ENCODE results near the gene RTN4R. TPM values are rescaled to one million over a fixed set of nuclear protein-coding genes. Genes with fewer than 3 reads are reported as not detected.

RTN4R gene
- total and polyA plus RNA-seq, 2 donors (not counting 1 experiment from before 2014, with no cell fraction given) = 0.99 to 2.0 TPM

- H3K9me3 ChIP-seq (ENCODE audit: control insufficient read depth, insufficient read depth, low read depth, low read length) = no peaks in the 10 kb centered on the region
- no peak overlapping the region for H2AFZ ChIP-seq (ENCODE audit: low read length)
- H3K36me3 ChIP-seq (ENCODE audit: control insufficient read depth, insufficient read depth, low read length) = no peaks in the 10 kb centered on the region
- no peak overlapping the region for H3K4me2 ChIP-seq (ENCODE audit: extremely low read depth, insufficient read depth, low read length)
- no peak overlapping the region for H3K4me3 ChIP-seq (replicated peaks in 1 of 4; ENCODE audit: control extremely low read depth in 1 of 4, insufficient read depth in 1 of 4, low read depth in 3 of 4, low read length in 4 of 4)
- no peak for TF ChIP-seq EZH2 (IDR thresholded peaks at IDR 0.05; ENCODE audit: low read length, missing control alignments)
- TF ChIP-seq, protein P1, sequence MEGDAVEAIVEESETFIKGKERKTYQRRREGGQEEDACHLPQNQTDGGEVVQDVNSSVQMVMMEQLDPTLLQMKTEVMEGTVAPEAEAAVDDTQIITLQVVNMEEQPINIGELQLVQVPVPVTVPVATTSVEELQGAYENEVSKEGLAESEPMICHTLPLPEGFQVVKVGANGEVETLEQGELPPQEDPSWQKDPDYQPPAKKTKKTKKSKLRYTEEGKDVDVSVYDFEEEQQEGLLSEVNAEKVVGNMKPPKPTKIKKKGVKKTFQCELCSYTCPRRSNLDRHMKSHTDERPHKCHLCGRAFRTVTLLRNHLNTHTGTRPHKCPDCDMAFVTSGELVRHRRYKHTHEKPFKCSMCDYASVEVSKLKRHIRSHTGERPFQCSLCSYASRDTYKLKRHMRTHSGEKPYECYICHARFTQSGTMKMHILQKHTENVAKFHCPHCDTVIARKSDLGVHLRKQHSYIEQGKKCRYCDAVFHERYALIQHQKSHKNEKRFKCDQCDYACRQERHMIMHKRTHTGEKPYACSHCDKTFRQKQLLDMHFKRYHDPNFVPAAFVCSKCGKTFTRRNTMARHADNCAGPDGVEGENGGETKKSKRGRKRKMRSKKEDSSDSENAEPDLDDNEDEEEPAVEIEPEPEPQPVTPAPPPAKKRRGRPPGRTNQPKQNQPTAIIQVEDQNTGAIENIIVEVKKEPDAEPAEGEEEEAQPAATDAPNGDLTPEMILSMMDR (conservative IDR thresholded peaks at IDR 0.05 in 1 of 2, IDR thresholded peaks at IDR 0.05 in 1 of 2; ENCODE audit: low read depth in 1 of 2, low read length in 2 of 2) = no peak
- no peaks in the 10 kb centered on the region for H3K79me2 ChIP-seq (ENCODE audit: control insufficient read depth, insufficient read depth, low read length)
- no peaks in the 10 kb centered on the region for H3K4me1 ChIP-seq (ENCODE audit: control insufficient read depth, extremely low read depth, insufficient read depth, low read length)
- H3K9ac ChIP-seq (ENCODE audit: insufficient read depth, low read length) = no peak overlapping the region
- H4K20me1 ChIP-seq (ENCODE audit: control insufficient read depth, extremely low read depth, insufficient read depth, low read length) = no peaks in the 10 kb centered on the region
- no peaks in the 10 kb centered on the region for H3K27me3 ChIP-seq (ENCODE audit: control insufficient read depth, insufficient read depth, low read length)
- no peak for DNase-seq (ENCODE audit: low read depth in 2 of 2)
- H3K27ac ChIP-seq (ENCODE audit: insufficient read depth, low read length) = no peak overlapping the region
Observed at GRCh38 chr22:20261848-20262581, 6.1 kb downstream of the RTN4R start.

DNA sequence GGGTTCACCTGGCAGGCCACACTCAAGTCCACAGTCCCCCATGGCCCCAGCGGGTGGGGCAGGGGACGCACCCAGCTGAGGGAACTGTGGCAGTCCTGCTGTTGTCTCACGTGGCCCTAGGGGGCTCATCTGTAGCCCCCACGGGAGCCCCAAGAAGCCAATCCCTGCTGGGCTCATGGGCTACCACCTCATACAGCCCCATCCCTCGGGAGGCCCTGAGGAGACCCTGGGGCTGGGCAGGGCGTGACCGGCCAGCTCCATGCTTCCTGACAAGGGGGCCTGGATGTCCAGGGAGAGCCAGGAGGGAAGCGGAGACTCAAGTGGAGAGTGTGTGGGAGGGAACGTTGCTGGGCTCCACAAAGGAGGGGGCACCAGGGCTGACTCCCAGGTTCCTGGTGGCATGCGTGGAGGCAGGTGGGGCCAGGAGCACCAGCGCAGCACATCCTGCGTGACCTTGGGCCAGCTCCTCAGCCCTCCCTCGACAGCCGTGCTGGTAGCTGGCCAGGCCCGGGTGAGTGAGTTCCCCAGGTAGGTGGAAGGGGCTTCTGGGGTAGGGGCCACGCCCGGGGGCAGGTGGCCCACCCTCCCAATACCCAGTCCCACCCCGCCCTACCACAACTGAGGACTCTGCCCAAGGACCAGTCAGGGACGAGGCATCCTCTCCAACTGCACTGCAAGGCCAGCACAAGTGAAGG lies 7.9 kb downstream of the RTN4R start:
- TF ChIP-seq EZH2 (IDR thresholded peaks at IDR 0.05; ENCODE audit: low read length, missing control alignments) = no peak
- TF ChIP-seq, protein P1 (conservative IDR thresholded peaks at IDR 0.05 in 1 of 2, IDR thresholded peaks at IDR 0.05 in 1 of 2; ENCODE audit: low read depth in 1 of 2, low read length in 2 of 2) = no peak
- no peaks in the 10 kb centered on the region for H3K9me3 ChIP-seq (ENCODE audit: control insufficient read depth, insufficient read depth, low read depth, low read length)
- no peaks in the 10 kb centered on the region for H3K4me1 ChIP-seq (ENCODE audit: control insufficient read depth, extremely low read depth, insufficient read depth, low read length)
- no peak overlapping the region for H3K27ac ChIP-seq (ENCODE audit: insufficient read depth, low read length)
- H3K9ac ChIP-seq (ENCODE audit: insufficient read depth, low read length) = no peak overlapping the region
- no peaks in the 10 kb centered on the region for H4K20me1 ChIP-seq (ENCODE audit: control insufficient read depth, extremely low read depth, insufficient read depth, low read length)
- no peak for DNase-seq (ENCODE audit: low read depth in 2 of 2)
- H3K4me2 ChIP-seq (ENCODE audit: extremely low read depth, insufficient read depth, low read length) = no peak overlapping the region
- H3K36me3 ChIP-seq (ENCODE audit: control insufficient read depth, insufficient read depth, low read length) = no peaks in the 10 kb centered on the region
- no peak overlapping the region for H3K4me3 ChIP-seq (replicated peaks in 1 of 4; ENCODE audit: control extremely low read depth in 1 of 4, insufficient read depth in 1 of 4, low read depth in 3 of 4, low read length in 4 of 4)
- H3K79me2 ChIP-seq (ENCODE audit: control insufficient read depth, insufficient read depth, low read length) = no peaks in the 10 kb centered on the region
- no peaks in the 10 kb centered on the region for H3K27me3 ChIP-seq (ENCODE audit: control insufficient read depth, insufficient read depth, low read length)
- H2AFZ ChIP-seq (ENCODE audit: low read length) = no peak overlapping the region

GRCh38 chr22:20259327-20259688 lies 8.8 kb downstream of the RTN4R start:
- Histone ChIP-seq H3K9ac (ENCODE audit: insufficient read depth, low read length) (no peak overlapping the region), H4K20me1 (ENCODE audit: control insufficient read depth, extremely low read depth, insufficient read depth, low read length) (no peaks in the 10 kb centered on the region), H3K4me1 (ENCODE audit: control insufficient read depth, extremely low read depth, insufficient read depth, low read length) (no peaks in the 10 kb centered on the region), H2AFZ (ENCODE audit: low read length) (no peak overlapping the region), H3K79me2 (ENCODE audit: control insufficient read depth, insufficient read depth, low read length) (no peaks in the 10 kb centered on the region), H3K27ac (ENCODE audit: insufficient read depth, low read length) (no peak overlapping the region), H3K27me3 (ENCODE audit: control insufficient read depth, insufficient read depth, low read length) (no peaks in the 10 kb centered on the region), H3K36me3 (ENCODE audit: control insufficient read depth, insufficient read depth, low read length) (no peaks in the 10 kb centered on the region), H3K4me2 (ENCODE audit: extremely low read depth, insufficient read depth, low read length) (no peak overlapping the region), H3K9me3 (ENCODE audit: control insufficient read depth, insufficient read depth, low read depth, low read length) (no peaks in the 10 kb centered on the region), H3K4me3 (replicated peaks in 1 of 4; ENCODE audit: control extremely low read depth in 1 of 4, insufficient read depth in 1 of 4, low read depth in 3 of 4, low read length in 4 of 4) (no peak overlapping the region)
- no peak for DNase-seq (ENCODE audit: low read depth in 2 of 2)
- TF ChIP-seq EZH2 (IDR thresholded peaks at IDR 0.05; ENCODE audit: low read length, missing control alignments) = no peak
- TF ChIP-seq, protein P1 (conservative IDR thresholded peaks at IDR 0.05 in 1 of 2, IDR thresholded peaks at IDR 0.05 in 1 of 2; ENCODE audit: low read depth in 1 of 2, low read length in 2 of 2) = no peak

All from fibroblast of lung (primary cell).